Osteoblast (primary cell): ENCODE measurements around the gene FBLN5. TPM values are rescaled to one million over a fixed set of nuclear protein-coding genes. Genes with fewer than 3 reads are reported as not detected.
A peak's percentile ranks its signal among the peaks of the same experiment; 100 is the strongest.

Experiments
- DNase-seq: peaks from one replicate; pipeline ENCODE4 v3.0.0; 2011; ENCODE audit warnings: low spot score, mixed read lengths; ENCODE audit not compliant: insufficient read length; ENCODE audit errors: missing footprints
- H2AFZ ChIP-seq: 2 replicates; pipeline ENCODE4 v1.6.0; 2011; ENCODE audit warnings: mild to moderate bottlenecking, low read length
- H3K27ac ChIP-seq: 2 replicates; pipeline ENCODE4 v1.5.1; 2011; ENCODE audit warnings: mild to moderate bottlenecking, low read depth, low read length, moderate library complexity
- H3K27me3 ChIP-seq: 2 replicates; pipeline ENCODE4 v1.6.0; 2012; ENCODE audit warnings: mild to moderate bottlenecking, control low read depth, inconsistent platforms, low read length, moderate library complexity; ENCODE audit not compliant: insufficient read depth
- H3K36me3 ChIP-seq: 2 replicates; pipeline ENCODE4 v1.5.1; 2011; ENCODE audit warnings: mild to moderate bottlenecking, low read length, control low read depth, moderate library complexity; ENCODE audit not compliant: insufficient read depth
- H3K4me1 ChIP-seq: 2 replicates; pipeline ENCODE4 v1.5.1; 2011; ENCODE audit warnings: mild to moderate bottlenecking, low read length, control low read depth, moderate library complexity; ENCODE audit not compliant: insufficient read depth
- H3K4me2 ChIP-seq: 2 replicates; pipeline ENCODE4 v1.6.0; 2011; ENCODE audit warnings: mild to moderate bottlenecking, low read length; ENCODE audit not compliant: insufficient read depth
- H3K4me3 ChIP-seq: fragments of 200-600 bp; sonication (generic); 3 replicates; pipeline ENCODE4 v1.5.1; 2012; ENCODE audit warnings: mild to moderate bottlenecking, low read length, inconsistent platforms; ENCODE audit not compliant: insufficient read depth
- H3K79me2 ChIP-seq: 2 replicates; pipeline ENCODE4 v1.6.0; 2012; ENCODE audit warnings: mild to moderate bottlenecking, low read length, control low read depth, inconsistent platforms; ENCODE audit not compliant: insufficient read depth
- H3K9me3 ChIP-seq: 2 replicates; pipeline ENCODE4 v1.5.1; 2011; ENCODE audit warnings: low read depth, low read length, control low read depth
- H4K20me1 ChIP-seq: 2 replicates; pipeline ENCODE4 v1.6.0; 2012; ENCODE audit warnings: mild to moderate bottlenecking, low read length, control low read depth; ENCODE audit not compliant: insufficient read depth
- total RNA-seq: library from RNA; depleted of rRNA; stranded (reverse); fragments of >200 nt; gene quantifications from 2 replicates; pipeline ENCODE4 v1.2.3, GENCODE V29; 2012
- TF ChIP-seq, protein P1 (sequence below): IDR thresholded peaks from 2 replicates; pipeline ENCODE4 v1.5.1; 2011; ENCODE audit warnings: mild to moderate bottlenecking, low read depth, low read length, moderate library complexity; ENCODE audit errors: extremely low read depth

Gene FBLN5
- total RNA-seq, 1 donor, result 22.1 TPM

DNA sequence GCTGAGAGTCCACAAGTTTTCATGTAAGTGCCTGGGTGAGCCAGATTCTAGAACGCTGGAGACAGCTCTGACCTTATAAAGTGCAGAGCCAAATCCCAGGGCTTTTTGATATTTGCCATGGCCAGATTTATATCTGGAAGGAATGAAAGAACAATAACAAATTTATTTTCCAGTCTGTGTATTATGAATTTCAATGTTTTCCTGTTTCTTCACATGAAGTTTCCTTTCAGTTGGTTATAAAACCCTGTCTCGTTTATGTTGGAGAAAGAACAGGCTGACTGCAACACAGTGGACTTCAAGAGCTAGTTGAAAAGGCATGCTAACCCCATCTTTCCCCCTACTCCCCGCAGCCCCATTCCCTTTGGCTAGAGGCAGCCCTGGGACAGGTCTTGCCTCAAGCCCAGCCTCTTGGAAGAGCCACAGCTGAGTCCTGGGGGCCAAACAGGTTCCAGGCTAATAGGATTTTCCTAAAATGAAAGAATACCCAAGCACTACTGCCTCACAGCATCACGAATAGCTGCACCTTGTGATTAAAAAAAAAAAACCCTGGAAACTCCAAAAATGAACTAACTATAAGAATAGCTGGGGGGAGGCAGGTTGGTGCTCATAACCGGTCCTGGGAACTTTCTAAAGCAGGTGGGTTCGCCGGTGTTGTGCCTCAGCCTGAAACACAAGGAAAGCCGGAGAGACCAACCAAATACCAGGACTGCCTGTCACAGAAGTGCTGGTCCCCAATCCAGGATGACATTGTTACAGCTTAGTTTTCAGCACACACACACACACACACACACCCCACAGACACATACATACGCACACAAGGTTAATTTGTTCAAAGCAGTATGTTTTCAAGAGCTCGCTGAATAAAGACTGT lies 1.5 kb downstream of the FBLN5 start:
- Histone ChIP-seq H3K4me2 (peak overlapping the region; percentile 86), H3K9me3 (no peaks in the 10 kb centered on the region), H4K20me1 (no peaks in the 10 kb centered on the region), H3K27ac (no peak overlapping the region), H3K79me2 (peaks cover 4% of the 10 kb centered on the region), H2AFZ (peak overlapping the region; percentile 38), H3K4me1 (peaks cover 13% of the 10 kb centered on the region), H3K27me3 (no peaks in the 10 kb centered on the region), H3K36me3 (no peaks in the 10 kb centered on the region), H3K4me3 (peak overlapping the region; percentile 78)
- TF ChIP-seq, protein P1, sequence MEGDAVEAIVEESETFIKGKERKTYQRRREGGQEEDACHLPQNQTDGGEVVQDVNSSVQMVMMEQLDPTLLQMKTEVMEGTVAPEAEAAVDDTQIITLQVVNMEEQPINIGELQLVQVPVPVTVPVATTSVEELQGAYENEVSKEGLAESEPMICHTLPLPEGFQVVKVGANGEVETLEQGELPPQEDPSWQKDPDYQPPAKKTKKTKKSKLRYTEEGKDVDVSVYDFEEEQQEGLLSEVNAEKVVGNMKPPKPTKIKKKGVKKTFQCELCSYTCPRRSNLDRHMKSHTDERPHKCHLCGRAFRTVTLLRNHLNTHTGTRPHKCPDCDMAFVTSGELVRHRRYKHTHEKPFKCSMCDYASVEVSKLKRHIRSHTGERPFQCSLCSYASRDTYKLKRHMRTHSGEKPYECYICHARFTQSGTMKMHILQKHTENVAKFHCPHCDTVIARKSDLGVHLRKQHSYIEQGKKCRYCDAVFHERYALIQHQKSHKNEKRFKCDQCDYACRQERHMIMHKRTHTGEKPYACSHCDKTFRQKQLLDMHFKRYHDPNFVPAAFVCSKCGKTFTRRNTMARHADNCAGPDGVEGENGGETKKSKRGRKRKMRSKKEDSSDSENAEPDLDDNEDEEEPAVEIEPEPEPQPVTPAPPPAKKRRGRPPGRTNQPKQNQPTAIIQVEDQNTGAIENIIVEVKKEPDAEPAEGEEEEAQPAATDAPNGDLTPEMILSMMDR, result no peak
- DNase-seq, result no peak

DNA sequence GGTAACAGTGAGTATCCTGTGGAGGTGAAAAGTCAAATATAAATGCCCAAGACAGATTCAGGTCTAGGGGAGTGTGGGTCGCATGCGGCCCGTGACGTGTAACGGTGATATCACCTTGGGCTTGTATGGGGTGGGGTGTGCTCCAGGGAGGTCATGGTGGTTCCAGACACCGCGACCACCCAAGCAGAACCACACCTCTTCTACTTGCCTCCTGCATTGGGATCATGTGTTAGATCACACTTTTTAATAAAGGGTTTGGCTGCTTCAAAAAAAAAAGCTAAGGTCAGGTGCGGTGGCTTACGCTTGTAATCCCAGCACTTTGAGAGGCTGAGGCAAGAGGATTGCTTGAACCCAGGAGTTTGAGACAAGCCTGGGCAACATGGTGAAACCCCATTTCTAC lies 4.5 kb downstream of the FBLN5 start:
- no peak overlapping the region for H2AFZ ChIP-seq
- no peak overlapping the region for H3K4me2 ChIP-seq
- H3K36me3 ChIP-seq, result no peaks in the 10 kb centered on the region
- H3K4me3 ChIP-seq, result no peak overlapping the region
- TF ChIP-seq, protein P1, result no peak
- H4K20me1 ChIP-seq, result no peaks in the 10 kb centered on the region
- peaks cover 4% of the 10 kb centered on the region for H3K79me2 ChIP-seq
- H3K27ac ChIP-seq, result no peak overlapping the region
- H3K27me3 ChIP-seq, result no peaks in the 10 kb centered on the region
- DNase-seq, result no peak
- no peaks in the 10 kb centered on the region for H3K9me3 ChIP-seq
- peaks cover 13% of the 10 kb centered on the region for H3K4me1 ChIP-seq

DNA sequence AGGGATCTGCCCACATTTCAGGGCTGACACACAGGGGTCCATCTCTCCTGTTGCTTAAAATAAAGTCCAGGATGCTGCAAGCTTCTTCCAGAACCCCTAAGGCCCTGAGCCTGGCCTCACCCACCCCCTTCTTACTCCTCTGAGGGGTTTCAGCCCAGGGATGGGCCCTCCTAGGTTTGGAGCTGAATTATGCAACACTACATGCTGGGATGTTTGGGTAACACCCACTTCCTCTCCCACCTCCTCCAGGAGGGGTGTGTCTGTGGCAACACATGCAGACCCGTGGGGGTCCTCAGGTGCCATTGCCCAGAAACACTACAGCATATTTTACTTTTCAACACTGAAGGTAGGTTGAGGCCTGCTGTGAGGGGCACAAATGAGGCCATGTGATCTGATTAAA lies 5.4 kb downstream of the FBLN5 start:
- H3K27ac ChIP-seq, result no peak overlapping the region
- H3K4me2 ChIP-seq, result no peak overlapping the region
- no peaks in the 10 kb centered on the region for H4K20me1 ChIP-seq
- H3K9me3 ChIP-seq, result no peaks in the 10 kb centered on the region
- H3K4me1 ChIP-seq, result peaks cover 13% of the 10 kb centered on the region
- no peak overlapping the region for H2AFZ ChIP-seq
- TF ChIP-seq, protein P1, result no peak
- H3K79me2 ChIP-seq, result peaks cover 4% of the 10 kb centered on the region
- H3K36me3 ChIP-seq, result no peaks in the 10 kb centered on the region
- no peak for DNase-seq
- H3K4me3 ChIP-seq, result no peak overlapping the region
- no peaks in the 10 kb centered on the region for H3K27me3 ChIP-seq

DNA sequence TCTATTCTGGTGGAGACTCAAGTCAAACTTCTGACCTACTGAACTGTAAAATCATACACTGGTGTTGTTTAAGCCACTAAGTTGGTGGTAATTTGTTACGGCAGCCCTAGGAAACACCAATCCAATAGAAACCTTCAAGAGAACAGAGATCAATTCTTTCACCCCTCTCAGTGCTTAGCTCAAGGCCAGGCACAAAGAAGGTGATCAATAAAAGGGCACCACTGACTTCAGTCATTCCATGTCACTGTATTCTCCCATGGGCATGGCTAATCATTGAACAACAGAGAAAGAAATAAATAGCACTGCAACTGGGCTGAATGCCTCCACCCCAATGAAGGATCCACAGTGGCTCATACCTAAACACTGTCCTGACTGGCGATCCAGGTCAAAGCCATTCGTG lies 7.3 kb downstream of the FBLN5 start:
- Histone ChIP-seq H3K36me3 (no peaks in the 10 kb centered on the region), H2AFZ (no peak overlapping the region), H3K27me3 (no peaks in the 10 kb centered on the region), H3K27ac (no peak overlapping the region), H3K79me2 (peaks cover 4% of the 10 kb centered on the region), H3K4me2 (no peak overlapping the region), H3K9me3 (no peaks in the 10 kb centered on the region), H3K4me1 (peaks cover under 1% of the 10 kb centered on the region), H3K4me3 (no peak overlapping the region), H4K20me1 (no peaks in the 10 kb centered on the region)
- DNase-seq, result no peak
- TF ChIP-seq, protein P1, result no peak
